ENCODE results near the gene ALDH5A1. TPM values are rescaled to one million over a fixed set of nuclear protein-coding genes. Genes with fewer than 3 reads are reported as not detected.

ALDH5A1 gene
- total RNA-seq, 1 donor from 2014 or later = 3.7 TPM

GRCh38 chr6:24564081-24564480 is 69.3 kb downstream of the ALDH5A1 start:
- no peak overlapping the region for H2AFZ ChIP-seq (ENCODE audit: low read depth, low read length)
- H3K27ac Mint-ChIP-seq (ENCODE audit: unreplicated experiment) = no peak overlapping the region
- DNase-seq (ENCODE audit: low read depth) (no peak), FAIRE-seq (no peak)
- no peaks in the 10 kb centered on the region for H3K4me1 ChIP-seq (ENCODE audit: insufficient read depth, low read length)
- H3K79me2 ChIP-seq (ENCODE audit: insufficient read depth, low read length) = no peaks in the 10 kb centered on the region
- no peaks in the 10 kb centered on the region for H3K9me3 Mint-ChIP-seq (ENCODE audit: unreplicated experiment)
- H3K27ac ChIP-seq (ENCODE audit: low read depth, low read length) = no peak overlapping the region
- H3K4me2 ChIP-seq (ENCODE audit: low read length) = no peak overlapping the region
- no peaks in the 10 kb centered on the region for H3K9me3 ChIP-seq (ENCODE audit: insufficient read depth, low read depth, low read length)
- no peak overlapping the region for H3K4me3 Mint-ChIP-seq (ENCODE audit: unreplicated experiment)
- no peaks in the 10 kb centered on the region for H3K36me3 Mint-ChIP-seq (ENCODE audit: low read depth, unreplicated experiment)
- H3K27me3 ChIP-seq (ENCODE audit: insufficient read depth, low read length) = peaks cover 5% of the 10 kb centered on the region
- H3K9ac ChIP-seq (ENCODE audit: low read length) = no peak overlapping the region
- TF ChIP-seq EZH2 (IDR thresholded peaks at IDR 0.05; ENCODE audit: insufficient read depth, low read length) = no peak
- TF ChIP-seq, protein P1, sequence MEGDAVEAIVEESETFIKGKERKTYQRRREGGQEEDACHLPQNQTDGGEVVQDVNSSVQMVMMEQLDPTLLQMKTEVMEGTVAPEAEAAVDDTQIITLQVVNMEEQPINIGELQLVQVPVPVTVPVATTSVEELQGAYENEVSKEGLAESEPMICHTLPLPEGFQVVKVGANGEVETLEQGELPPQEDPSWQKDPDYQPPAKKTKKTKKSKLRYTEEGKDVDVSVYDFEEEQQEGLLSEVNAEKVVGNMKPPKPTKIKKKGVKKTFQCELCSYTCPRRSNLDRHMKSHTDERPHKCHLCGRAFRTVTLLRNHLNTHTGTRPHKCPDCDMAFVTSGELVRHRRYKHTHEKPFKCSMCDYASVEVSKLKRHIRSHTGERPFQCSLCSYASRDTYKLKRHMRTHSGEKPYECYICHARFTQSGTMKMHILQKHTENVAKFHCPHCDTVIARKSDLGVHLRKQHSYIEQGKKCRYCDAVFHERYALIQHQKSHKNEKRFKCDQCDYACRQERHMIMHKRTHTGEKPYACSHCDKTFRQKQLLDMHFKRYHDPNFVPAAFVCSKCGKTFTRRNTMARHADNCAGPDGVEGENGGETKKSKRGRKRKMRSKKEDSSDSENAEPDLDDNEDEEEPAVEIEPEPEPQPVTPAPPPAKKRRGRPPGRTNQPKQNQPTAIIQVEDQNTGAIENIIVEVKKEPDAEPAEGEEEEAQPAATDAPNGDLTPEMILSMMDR (IDR thresholded peaks at IDR 0.05; ENCODE audit: insufficient read depth, low read depth, low read length) = no peak
- peaks cover 3% of the 10 kb centered on the region for H3K4me1 Mint-ChIP-seq (ENCODE audit: low read depth, unreplicated experiment)
- H3K36me3 ChIP-seq (ENCODE audit: insufficient read depth, low read length) = no peaks in the 10 kb centered on the region
- no peak overlapping the region for H3K4me3 ChIP-seq (ENCODE audit: insufficient read depth, low read depth, low read length)
- no peaks in the 10 kb centered on the region for H3K27me3 Mint-ChIP-seq (ENCODE audit: low read depth, unreplicated experiment)
- no peaks in the 10 kb centered on the region for H4K20me1 ChIP-seq (ENCODE audit: insufficient read depth, low read length)

- peaks cover 4% of the 10 kb centered on the region for H3K27me3 Mint-ChIP-seq (ENCODE audit: low read depth, unreplicated experiment)
- peaks cover 3% of the 10 kb centered on the region for H3K4me1 Mint-ChIP-seq (ENCODE audit: low read depth, unreplicated experiment)
- H3K27ac Mint-ChIP-seq (ENCODE audit: unreplicated experiment) = no peak overlapping the region
Measured at GRCh38 chr6:24565196-24565595, 70.4 kb downstream of the ALDH5A1 start.

More at GRCh38 chr6:24565196-24565595, 70.4 kb downstream of the ALDH5A1 start:
- H3K36me3 Mint-ChIP-seq (ENCODE audit: low read depth, unreplicated experiment) = no peaks in the 10 kb centered on the region
- H4K20me1 ChIP-seq (ENCODE audit: insufficient read depth, low read length) = no peaks in the 10 kb centered on the region
- no peak overlapping the region for H3K27ac ChIP-seq (ENCODE audit: low read depth, low read length)
- peaks cover 5% of the 10 kb centered on the region for H3K27me3 ChIP-seq (ENCODE audit: insufficient read depth, low read length)
- H3K9ac ChIP-seq (ENCODE audit: low read length) = no peak overlapping the region
- DNase-seq (ENCODE audit: low read depth) (no peak), FAIRE-seq (no peak)
- no peak overlapping the region for H3K4me3 Mint-ChIP-seq (ENCODE audit: unreplicated experiment)
- no peak overlapping the region for H3K4me3 ChIP-seq (ENCODE audit: insufficient read depth, low read depth, low read length)
- H3K4me2 ChIP-seq (ENCODE audit: low read length) = no peak overlapping the region
- no peak overlapping the region for H2AFZ ChIP-seq (ENCODE audit: low read depth, low read length)
- no peaks in the 10 kb centered on the region for H3K4me1 ChIP-seq (ENCODE audit: insufficient read depth, low read length)
- no peaks in the 10 kb centered on the region for H3K36me3 ChIP-seq (ENCODE audit: insufficient read depth, low read length)
- no peaks in the 10 kb centered on the region for H3K79me2 ChIP-seq (ENCODE audit: insufficient read depth, low read length)
- TF ChIP-seq, protein P1 (IDR thresholded peaks at IDR 0.05; ENCODE audit: insufficient read depth, low read depth, low read length) = no peak
- no peak for TF ChIP-seq EZH2 (IDR thresholded peaks at IDR 0.05; ENCODE audit: insufficient read depth, low read length)
- no peaks in the 10 kb centered on the region for H3K9me3 ChIP-seq (ENCODE audit: insufficient read depth, low read depth, low read length)
- no peaks in the 10 kb centered on the region for H3K9me3 Mint-ChIP-seq (ENCODE audit: unreplicated experiment)

Data from astrocyte (in vitro differentiated cells and primary cell).